BE2C (cell line): ENCODE data around the gene DDX24.

Experiments
- DNase-seq: peaks from one replicate; pipeline ENCODE4 v3.0.0-alpha.2; 2020
- H3K27me3 ChIP-seq: fragments of 250-450 bp; sonication (Bioruptor Pico); 2 replicates; pipeline ENCODE4 v1.5.1; 2020; ENCODE audit warnings: mild to moderate bottlenecking
- H3K36me3 ChIP-seq: fragments of 250-450 bp; sonication (Bioruptor Pico); 2 replicates; pipeline ENCODE4 v1.5.1; 2020; ENCODE audit warnings: mild to moderate bottlenecking
- H3K4me1 ChIP-seq: fragments of 250-450 bp; sonication (Bioruptor Pico); 2 replicates; pipeline ENCODE4 v1.5.1; 2020
- H3K4me3 ChIP-seq: 2 replicates; pipeline ENCODE4 v1.5.1; 2011; ENCODE audit warnings: low read depth, low read length
- H3K9me3 ChIP-seq: fragments of 250-450 bp; sonication (Bioruptor Pico); 2 replicates; pipeline ENCODE4 v1.5.1; 2020
- CTCF ChIP-seq: IDR thresholded peaks from 2 replicates; pipeline ENCODE4 v1.5.1; 2012; ENCODE audit warnings: mild to moderate bottlenecking, low read depth, low read length

Gene DDX24

GRCh38 chr14:94058128-94058673, 22.8 kb downstream of the DDX24 start:
- Histone ChIP-seq H3K4me3 (no peak overlapping the region), H3K27me3 (no peaks in the 10 kb centered on the region), H3K36me3 (peaks cover 91% of the 10 kb centered on the region), H3K4me1 (no peaks in the 10 kb centered on the region), H3K9me3 (no peaks in the 10 kb centered on the region)
- TF ChIP-seq CTCF, result no peak
- no peak for DNase-seq

- H3K36me3 ChIP-seq, result peaks cover 94% of the 10 kb centered on the region
- H3K4me3 ChIP-seq, result no peak overlapping the region
- DNase-seq, result no peak
- H3K9me3 ChIP-seq, result no peaks in the 10 kb centered on the region
- no peaks in the 10 kb centered on the region; the same call in 1 of the 2 replicates for H3K4me1 ChIP-seq
- TF ChIP-seq CTCF, result no peak
- no peaks in the 10 kb centered on the region for H3K27me3 ChIP-seq
Observed at GRCh38 chr14:94056579-94057308, 24.3 kb downstream of the DDX24 start.

GRCh38 chr14:94054936-94055335, 26.1 kb downstream of the DDX24 start:
- Histone ChIP-seq H3K36me3 (peaks cover 94% of the 10 kb centered on the region), H3K27me3 (no peaks in the 10 kb centered on the region), H3K4me1 (no peaks in the 10 kb centered on the region; the same call in 1 of the 2 replicates), H3K4me3 (no peak overlapping the region), H3K9me3 (no peaks in the 10 kb centered on the region)
- no peak for DNase-seq
- no peak for TF ChIP-seq CTCF

- Histone ChIP-seq H3K4me3 (no peak overlapping the region), H3K36me3 (peaks cover 94% of the 10 kb centered on the region), H3K4me1 (peaks cover under 1% of the 10 kb centered on the region; the same call in 1 of the 2 replicates), H3K9me3 (no peaks in the 10 kb centered on the region), H3K27me3 (no peaks in the 10 kb centered on the region)
- no peak for DNase-seq
- TF ChIP-seq CTCF, result no peak
Observed at GRCh38 chr14:94054401-94054800, 26.6 kb downstream of the DDX24 start.

GRCh38 chr14:94052662-94053061, 28.3 kb downstream of the DDX24 start:
- Histone ChIP-seq H3K4me3 (no peak overlapping the region), H3K9me3 (no peaks in the 10 kb centered on the region), H3K4me1 (peaks cover 8% of the 10 kb centered on the region), H3K27me3 (no peaks in the 10 kb centered on the region), H3K36me3 (peaks cover 89% of the 10 kb centered on the region)
- DNase-seq, result no peak
- no peak for TF ChIP-seq CTCF

GRCh38 chr14:94052199-94052598, 28.8 kb downstream of the DDX24 start:
- no peaks in the 10 kb centered on the region for H3K9me3 ChIP-seq

More at GRCh38 chr14:94052199-94052598, 28.8 kb downstream of the DDX24 start:
- TF ChIP-seq CTCF, result no peak
- no peak for DNase-seq
- peaks cover 89% of the 10 kb centered on the region for H3K36me3 ChIP-seq
- H3K4me3 ChIP-seq, result no peak overlapping the region
- H3K4me1 ChIP-seq, result peaks cover 8% of the 10 kb centered on the region
- H3K27me3 ChIP-seq, result no peaks in the 10 kb centered on the region
